ENCODE data around the gene TMEM107.

DNA sequence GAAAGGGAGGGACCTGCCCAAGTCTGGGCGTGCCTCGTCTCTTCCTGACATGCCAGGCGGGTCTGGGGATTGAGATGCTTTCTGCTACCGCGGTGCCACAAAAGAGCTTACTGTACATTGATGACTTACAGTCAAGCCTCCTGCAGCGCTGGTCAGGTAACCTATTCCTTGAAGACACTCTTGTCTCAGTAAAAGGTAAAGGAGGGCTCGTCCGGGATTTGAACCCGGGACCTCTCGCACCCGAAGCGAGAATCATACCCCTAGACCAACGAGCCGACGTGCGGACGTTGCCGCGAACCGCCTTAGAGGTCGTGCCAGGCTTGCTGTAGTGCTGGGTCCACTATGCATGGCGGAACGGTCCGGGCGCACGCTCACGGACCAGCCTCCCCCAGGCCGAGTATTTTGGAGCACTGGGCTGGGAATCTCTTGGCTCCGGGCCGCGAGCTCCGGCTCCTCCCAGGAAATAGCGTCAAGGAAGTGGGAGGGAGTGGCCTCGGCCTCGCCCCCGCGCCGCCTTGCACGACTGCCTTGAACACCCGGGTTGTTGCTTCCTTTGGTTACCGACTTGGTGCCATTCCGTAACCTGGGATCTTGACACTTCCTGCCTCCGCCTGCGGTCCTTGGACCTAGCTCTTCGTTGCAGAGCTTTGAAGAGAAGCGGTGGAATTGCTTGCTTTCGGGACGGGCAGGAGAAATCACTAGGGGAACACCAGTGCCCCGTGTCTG lies 46.6 kb upstream of the TMEM107 start:
- TF ChIP-seq YY1 (IDR thresholded peaks at IDR 0.05; ENCODE audit: insufficient read depth, insufficient read length) (no peak), SUZ12 (IDR thresholded peaks at IDR 0.05; ENCODE audit: extremely low read depth, insufficient read depth, insufficient read length) (no peak)

Data from NT2/D1 (cell line).